ENCODE results near the gene MYOT. TPM values are rescaled to one million over a fixed set of nuclear protein-coding genes. Genes with fewer than 3 reads are reported as not detected.

MYOT gene
- total and polyA plus RNA-seq, 10 of the 15 experiments (the other 5 are each of a cell fraction or from before 2014, with no cell fraction given) = 0.15 to 1.5 (median 0.53) TPM; not detected in 5

GRCh38 chr5:137828180-137828579, 39.5 kb upstream of the MYOT start:
- no TSS peak for BruUV-seq (replicated peaks)
- no peak overlapping the region for H3K27ac ChIP-seq (ENCODE audit: control insufficient read depth, insufficient read depth)
- TF ChIP-seq ZNF24 (IDR thresholded peaks at IDR 0.05) (no peak), SKIL (IDR thresholded peaks at IDR 0.05; ENCODE audit: low read depth, poor library complexity, severe bottlenecking) (no peak), FOXM1 (IDR thresholded peaks at IDR 0.05; ENCODE audit: low read depth, low read length) (no peak), HSF1 (IDR thresholded peaks at IDR 0.05; ENCODE audit: low read depth, low read length) (no peak), SREBF1 (IDR thresholded peaks at IDR 0.05; ENCODE audit: low read length) (no peak), MTA3 (IDR thresholded peaks at IDR 0.05; ENCODE audit: borderline replicate concordance, low read length) (no peak), BACH1 (IDR thresholded peaks at IDR 0.05; ENCODE audit: borderline replicate concordance) (no peak), FOS (IDR thresholded peaks at IDR 0.05; ENCODE audit: borderline replicate concordance, extremely low read depth, insufficient read length) (no peak), NFYB (IDR thresholded peaks at IDR 0.05; ENCODE audit: insufficient read depth, low read depth, low read length) (no peak), RAD51 (IDR thresholded peaks at IDR 0.05) (no peak), ZNF622 (IDR thresholded peaks at IDR 0.05) (no peak), CHD1 (IDR thresholded peaks at IDR 0.05; ENCODE audit: low read depth, low read length) (no peak), SIX5 (IDR thresholded peaks at IDR 0.05; ENCODE audit: low read depth, low read length, severe bottlenecking) (no peak), IRF5 (IDR thresholded peaks at IDR 0.05; ENCODE audit: borderline replicate concordance) (no peak), HDGF (IDR thresholded peaks at IDR 0.05) (no peak), SMAD1 (IDR thresholded peaks at IDR 0.05; ENCODE audit: low read depth, partially characterized antibody) (no peak)
- H3K9me3 ChIP-seq (replicated peaks; ENCODE audit: control insufficient read depth, insufficient read depth, low read length) = no peaks in the 10 kb centered on the region
- DNase-seq (ENCODE audit: low read depth, low spot score) (no peak), FAIRE-seq (no peak), ATAC-seq (no peak)
- 83% methylated on average over 3 of the region's 3 CpGs for WGBS (ENCODE audit: insufficient coverage, insufficient replicate concordance, low lambda C conversion rate, missing lambda C conversion rate)
- ChIA-PET POLR2A (no interaction called here), SMC1A (ENCODE audit: uncharacterized antibody, unreplicated experiment) (interaction anchor here (0.8 to 1.7 kb wide), 5 partner anchors 10 to 61 kb away, joined by 3 to 6 read pairs (median 3); partner anchors contain the start of gene PKD2L2), CTCF (interaction anchor here (0.5 to 1.5 kb wide), 5 partner anchors 9 to 108 kb away, joined by 3 to 6 read pairs (median 4); no protein-coding TSS in a partner anchor), RAD21 (ENCODE audit: unreplicated experiment) (no interaction called here)
- no peak overlapping the region for H2AFZ ChIP-seq (ENCODE audit: control insufficient read depth, low read depth, low read length)
- H3K36me3 ChIP-seq (ENCODE audit: control insufficient read depth in 2 of 2, insufficient read depth in 2 of 2, low read length in 1 of 2) = no peaks in the 10 kb centered on the region
- H3K4me3 ChIP-seq = no peak overlapping the region
- in situ Hi-C loops (cut with MboI) (no loop called here), intact Hi-C loops (cut with micrococcal nuclease; ENCODE audit: unreplicated experiment) (no loop called here)
- no peaks in the 10 kb centered on the region for H4K20me1 ChIP-seq (ENCODE audit: control insufficient read depth, insufficient read depth)
- H3K9ac ChIP-seq (ENCODE audit: control insufficient read depth, insufficient read depth, low read length) = no peak overlapping the region
- no peaks in the 10 kb centered on the region for H3K79me2 ChIP-seq (ENCODE audit: control insufficient read depth, insufficient read depth, low read length)
- H3K4me1 ChIP-seq (ENCODE audit: control insufficient read depth, insufficient read depth, low read length) = no peaks in the 10 kb centered on the region
- H3K4me2 ChIP-seq (ENCODE audit: control insufficient read depth, insufficient read depth) = no peak overlapping the region
- no peaks in the 10 kb centered on the region for H3K27me3 ChIP-seq (replicated peaks in 1 of 2; ENCODE audit: control insufficient read depth in 2 of 2, insufficient read depth in 2 of 2, low read length in 1 of 2)
